GM19238 (cell line): Measurements from ENCODE around the gene BICRAL.
"Not testable (repeated sequence)": the region's sequence is repeated elsewhere in the genome, so short reads cannot be mapped to it uniquely, and the experiment has no call there.

Source experiments
- DNase-seq: peaks from one replicate; pipeline ENCODE4 v3.0.0; 2011; ENCODE audit warnings: low spot score; ENCODE audit not compliant: insufficient read length

BICRAL gene, protein sequence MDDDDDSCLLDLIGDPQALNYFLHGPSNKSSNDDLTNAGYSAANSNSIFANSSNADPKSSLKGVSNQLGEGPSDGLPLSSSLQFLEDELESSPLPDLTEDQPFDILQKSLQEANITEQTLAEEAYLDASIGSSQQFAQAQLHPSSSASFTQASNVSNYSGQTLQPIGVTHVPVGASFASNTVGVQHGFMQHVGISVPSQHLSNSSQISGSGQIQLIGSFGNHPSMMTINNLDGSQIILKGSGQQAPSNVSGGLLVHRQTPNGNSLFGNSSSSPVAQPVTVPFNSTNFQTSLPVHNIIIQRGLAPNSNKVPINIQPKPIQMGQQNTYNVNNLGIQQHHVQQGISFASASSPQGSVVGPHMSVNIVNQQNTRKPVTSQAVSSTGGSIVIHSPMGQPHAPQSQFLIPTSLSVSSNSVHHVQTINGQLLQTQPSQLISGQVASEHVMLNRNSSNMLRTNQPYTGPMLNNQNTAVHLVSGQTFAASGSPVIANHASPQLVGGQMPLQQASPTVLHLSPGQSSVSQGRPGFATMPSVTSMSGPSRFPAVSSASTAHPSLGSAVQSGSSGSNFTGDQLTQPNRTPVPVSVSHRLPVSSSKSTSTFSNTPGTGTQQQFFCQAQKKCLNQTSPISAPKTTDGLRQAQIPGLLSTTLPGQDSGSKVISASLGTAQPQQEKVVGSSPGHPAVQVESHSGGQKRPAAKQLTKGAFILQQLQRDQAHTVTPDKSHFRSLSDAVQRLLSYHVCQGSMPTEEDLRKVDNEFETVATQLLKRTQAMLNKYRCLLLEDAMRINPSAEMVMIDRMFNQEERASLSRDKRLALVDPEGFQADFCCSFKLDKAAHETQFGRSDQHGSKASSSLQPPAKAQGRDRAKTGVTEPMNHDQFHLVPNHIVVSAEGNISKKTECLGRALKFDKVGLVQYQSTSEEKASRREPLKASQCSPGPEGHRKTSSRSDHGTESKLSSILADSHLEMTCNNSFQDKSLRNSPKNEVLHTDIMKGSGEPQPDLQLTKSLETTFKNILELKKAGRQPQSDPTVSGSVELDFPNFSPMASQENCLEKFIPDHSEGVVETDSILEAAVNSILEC

DNA sequence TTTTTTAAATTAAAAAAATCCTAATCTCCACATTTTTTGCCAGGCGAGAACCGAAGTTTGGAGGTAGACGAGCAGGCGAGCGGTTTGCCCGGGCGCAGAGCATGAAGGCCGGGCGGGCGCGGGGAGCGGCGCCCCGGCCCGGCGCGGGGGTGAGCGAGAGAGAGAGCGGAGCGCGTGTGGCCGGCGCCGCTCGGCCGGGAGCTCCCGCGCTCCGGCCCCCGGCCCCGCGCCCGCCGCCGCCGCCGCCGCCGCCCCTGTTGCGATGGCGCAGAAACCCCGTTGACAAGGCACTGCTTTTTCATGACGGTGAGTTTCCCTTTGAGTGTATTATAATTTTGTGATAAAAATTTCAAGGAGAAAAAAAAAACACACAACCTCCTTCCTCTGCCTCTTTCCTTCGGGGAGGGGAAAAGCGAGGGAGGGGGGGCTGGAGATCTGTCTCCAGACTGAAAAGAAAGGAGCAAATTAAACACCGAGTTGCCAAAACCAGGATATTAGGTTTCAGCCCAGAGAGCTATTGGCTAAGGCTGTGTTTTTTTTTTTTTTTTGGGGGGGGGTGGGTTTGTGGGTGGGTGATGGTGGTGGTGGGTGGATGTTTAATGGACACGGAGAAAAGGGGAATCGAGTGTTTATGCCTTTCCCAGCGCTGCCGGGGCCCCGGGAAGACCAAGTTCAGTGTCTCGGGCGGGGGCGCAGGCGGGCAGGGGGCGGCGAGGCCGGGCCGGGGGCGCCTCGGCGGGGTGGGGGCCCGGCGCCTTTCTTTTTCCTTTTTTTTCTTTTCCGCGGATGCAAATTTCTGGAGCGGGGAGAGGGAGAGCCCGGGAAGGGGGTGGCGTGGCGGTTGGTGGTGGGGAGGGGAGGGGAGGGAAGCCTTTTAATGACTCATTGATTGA, at the start of gene BICRAL:
TSS of gene BICRAL (plus strand) at position 257 of the 893 bp plus-strand sequence. CDS start 39,971 bp downstream, outside the sequence.
- DNase-seq: peak; percentile 30

DNA sequence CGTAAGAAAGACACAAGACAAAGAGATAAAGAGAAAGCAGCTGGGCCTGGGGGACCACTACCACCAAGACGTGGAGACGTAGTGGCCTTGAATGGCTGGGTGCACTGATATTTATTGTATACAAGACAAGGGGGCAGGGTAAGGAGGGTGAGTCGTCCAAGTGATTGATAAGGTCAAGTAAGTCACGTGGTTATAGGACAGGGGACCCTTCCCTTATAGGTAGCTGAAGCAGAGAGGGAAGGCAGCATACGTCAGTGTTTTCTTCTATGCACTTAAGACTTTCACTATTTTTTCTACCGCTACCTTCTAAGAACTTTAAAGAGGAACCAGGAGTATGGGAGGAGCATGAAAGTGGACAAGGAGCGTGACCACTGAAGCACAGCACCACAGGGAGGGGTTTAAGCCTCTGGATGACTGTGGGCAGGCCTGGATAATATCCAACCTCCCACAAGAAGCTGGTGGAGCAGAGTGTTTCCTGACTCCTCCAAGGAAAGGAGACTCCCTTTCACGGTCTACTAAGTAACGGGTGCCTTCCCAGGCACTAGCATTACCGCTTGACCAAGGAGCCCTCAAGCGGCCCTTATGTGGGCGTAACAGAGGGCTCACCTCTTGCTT, 47.9 kb upstream of the BICRAL start:
- DNase-seq: not testable (repeated sequence)

DNA sequence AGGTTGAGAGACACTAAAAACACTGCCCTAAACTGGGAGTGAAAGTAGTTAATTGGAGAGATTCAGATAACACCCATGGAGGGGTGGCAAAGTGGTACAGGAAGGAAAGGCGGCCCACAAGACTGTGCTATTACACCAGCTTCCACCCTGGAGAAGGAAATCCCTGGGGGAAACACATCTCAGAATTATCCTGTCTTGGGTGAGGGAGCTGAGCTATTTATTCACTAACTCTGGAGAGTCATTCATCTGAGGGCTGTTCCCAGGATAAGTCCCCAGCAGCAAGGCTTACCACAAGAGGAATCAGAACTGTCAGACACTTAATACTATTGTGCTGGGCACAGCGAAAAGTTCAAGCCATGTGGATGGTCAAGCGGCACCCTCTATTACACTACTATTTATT, 45.9 kb upstream of the BICRAL start:
- no peak for DNase-seq

DNA sequence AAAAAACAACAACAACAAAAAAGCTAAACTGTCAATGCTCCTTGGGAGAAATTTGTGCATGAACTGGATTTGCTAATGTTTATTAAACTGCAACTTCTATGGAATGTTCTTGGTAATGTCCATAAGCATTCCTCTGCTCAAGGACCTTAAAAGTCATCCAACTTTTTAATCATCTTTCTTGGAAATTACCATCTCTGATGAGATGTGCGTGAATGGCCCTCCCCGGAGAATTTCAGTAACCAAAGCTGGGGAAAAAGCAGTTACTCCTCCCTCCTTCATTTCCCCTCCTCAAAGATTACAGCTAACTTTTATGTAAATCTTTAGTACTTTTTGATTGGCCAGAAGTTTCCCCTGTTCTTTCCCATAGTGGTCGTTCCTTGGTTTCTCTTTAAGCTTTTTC, 41.1 kb upstream of the BICRAL start:
- no peak for DNase-seq

DNA sequence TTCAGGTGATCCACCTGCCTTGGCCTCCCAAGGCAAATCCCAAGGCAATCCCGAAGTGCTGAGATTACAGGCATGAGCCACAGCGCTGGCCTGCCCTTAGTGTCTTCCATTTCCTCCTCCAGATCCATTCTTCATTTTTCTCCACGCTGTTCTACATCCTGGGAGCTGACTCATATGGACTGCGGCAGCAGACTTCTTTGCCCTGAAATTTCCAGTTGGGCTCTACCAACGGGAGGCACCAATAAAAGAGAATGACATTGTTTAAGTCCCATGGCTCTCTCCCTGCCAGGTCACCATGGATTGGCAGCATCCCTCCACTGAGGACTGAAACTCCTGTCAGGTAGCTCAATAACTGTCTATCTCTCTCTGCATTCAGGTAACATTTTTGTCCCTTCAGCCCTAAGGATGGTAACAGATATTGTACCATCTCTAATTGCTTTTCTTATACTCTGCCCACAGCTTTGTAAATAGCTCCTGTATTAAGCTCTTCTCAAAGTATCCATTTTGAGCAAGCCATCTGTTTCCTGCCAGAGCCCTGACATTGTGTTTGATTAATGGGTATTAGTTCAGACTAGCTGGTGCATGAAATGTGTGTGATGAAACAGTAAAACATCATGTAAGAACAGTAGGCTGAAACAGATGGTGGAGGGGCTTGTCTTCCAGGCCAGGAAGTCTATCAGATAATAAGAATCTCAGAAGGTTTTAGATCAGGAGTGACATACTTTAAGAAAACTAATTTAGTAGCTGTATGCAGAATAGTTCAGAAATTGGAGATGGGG, 39.5 kb upstream of the BICRAL start:
- no peak for DNase-seq

DNA sequence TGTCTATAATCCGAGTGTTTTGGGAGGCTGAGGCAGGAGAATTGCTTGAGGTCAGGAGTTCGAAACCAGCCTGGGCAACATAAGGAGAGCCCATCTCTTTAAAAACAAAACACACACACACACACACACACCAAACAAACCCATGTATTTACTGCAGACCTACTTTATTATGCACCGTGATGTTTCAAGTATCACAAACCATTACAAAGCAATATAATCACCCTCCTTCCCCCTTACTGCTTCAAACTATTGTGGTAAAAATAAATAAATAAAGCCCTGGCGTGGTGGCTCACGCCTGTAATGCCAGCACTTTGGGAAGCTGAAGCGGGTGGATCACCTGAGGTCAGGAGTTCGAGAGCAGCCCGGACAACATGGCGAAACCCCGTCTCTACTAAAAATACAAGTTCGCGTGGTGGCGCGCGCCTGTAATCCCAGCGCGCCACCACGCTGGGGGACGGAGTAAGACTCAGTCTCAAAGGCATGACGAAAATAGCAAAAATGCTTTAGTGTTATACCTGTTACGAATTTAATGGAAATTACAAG, 37.4 kb upstream of the BICRAL start:
- DNase-seq: no peak

DNA sequence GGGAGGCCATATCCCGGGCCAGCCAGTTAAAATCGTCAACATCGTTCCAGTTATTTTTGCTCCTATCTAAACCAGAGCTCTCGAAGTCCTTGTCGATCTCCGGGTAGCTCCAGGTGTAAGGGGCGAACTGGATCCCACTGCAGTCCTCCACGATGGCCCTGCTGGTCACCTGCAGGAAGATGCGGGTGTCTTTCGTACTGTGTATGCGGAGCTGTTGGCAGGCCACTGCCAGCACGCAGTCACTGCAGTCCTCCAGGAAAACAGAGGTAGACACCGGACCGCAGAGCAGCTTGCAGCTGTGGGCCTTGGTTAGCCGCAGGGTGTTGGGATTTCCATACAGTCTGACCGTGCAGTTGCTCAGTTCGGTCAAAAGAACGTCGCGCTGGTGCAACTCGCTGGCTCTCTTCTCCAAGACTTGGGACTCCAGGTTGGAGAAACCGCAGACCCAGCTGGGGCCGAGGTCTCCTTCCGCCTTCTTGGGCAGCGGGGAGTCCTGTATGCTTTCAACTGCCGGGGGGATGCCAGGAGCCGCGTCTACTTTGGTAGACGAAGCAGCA, 36.7 kb upstream of the BICRAL start:
- peak; percentile 12 for DNase-seq

DNA sequence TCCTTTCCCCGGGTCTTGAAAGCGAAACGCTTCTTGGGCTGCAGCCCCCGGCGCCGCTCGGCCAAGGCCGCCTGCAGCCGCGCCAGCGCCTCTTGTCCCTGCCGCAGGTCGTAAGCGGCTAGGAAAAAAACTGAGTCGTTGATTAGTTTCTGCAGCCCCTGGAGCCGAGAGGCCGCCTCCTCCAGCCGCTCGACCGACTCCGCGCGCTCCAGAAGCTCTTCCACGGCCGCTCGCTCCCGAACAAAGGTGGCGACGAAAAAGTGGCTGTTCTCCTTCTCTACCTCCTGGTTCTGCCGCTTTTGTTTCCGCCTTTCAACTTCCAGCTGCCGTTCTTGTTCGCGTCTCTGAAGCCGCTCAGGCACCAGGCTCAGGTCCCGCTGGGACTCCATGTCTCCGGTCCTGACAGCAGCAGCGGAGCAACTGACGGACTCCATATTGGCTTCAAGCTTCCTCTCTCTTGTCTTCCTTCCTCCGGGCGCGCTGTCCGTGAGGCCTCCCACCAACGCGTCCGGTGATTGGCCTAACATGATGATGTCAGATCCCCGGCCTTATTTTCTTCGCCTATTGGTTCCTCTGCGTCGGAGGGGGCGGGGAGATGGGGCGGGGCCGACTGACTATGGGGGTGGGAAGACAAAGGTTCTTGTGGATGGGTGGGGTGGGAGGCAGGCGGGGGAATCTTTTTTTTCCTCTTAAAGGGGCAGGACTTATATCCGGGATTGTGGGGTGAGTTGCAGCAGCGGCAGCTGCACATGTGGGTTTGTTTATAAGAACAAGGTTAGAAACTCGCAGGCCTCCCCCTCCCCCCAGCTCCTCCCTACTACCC, 36.0 kb upstream of the BICRAL start, which contains the start of gene TBCC:
TSS of gene TBCC (minus strand) at position 464 of the 823 bp plus-strand sequence. CDS start at position 434, 30 bp downstream.
- peak; percentile 91 for DNase-seq

DNA sequence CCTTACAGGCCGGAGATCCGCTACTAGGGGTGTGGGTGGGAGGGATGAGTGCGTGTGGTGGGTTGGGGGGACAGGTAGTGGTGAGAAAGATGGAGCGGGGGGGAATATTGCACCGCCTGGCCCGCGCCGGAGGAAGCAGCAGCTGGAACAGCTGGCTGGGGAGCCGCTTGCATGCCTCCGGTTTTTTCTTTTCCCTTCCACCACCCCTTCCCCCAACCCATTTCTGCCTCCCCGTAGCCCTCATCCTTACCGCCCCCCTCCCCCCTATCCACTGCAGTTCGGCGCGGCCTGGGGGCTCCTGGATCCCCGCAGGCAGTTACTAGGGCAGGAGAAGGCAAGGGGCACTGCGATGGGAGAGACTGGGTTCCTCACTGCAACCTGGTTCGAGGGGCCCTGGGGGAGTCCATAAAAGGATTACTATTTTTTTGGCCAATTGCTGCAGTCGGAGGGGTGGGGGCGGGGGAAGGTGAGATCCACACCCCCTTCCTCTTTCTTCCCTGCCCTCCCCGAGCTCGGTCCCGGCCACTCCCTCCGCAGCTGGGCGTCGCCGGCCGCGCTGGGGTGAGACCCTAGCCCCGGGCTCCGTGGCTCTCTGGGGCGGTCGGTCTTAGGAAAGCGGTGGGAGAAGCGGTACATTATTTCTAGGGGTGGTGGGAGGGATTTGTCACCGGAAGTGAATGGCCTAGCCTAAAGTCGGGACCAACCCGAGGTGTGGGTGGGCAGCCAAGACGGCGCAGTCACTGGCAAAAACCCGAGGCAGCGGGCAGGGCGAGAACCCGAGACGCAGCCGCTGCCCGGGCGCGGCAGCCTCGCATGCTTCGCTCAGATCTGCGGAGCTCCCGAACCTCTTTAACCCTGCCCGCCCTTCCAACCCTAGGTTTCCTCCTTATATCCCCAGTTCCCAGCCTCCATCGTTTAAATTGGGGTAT, 35.1 kb upstream of the BICRAL start:
- DNase-seq: peak; percentile 85

DNA sequence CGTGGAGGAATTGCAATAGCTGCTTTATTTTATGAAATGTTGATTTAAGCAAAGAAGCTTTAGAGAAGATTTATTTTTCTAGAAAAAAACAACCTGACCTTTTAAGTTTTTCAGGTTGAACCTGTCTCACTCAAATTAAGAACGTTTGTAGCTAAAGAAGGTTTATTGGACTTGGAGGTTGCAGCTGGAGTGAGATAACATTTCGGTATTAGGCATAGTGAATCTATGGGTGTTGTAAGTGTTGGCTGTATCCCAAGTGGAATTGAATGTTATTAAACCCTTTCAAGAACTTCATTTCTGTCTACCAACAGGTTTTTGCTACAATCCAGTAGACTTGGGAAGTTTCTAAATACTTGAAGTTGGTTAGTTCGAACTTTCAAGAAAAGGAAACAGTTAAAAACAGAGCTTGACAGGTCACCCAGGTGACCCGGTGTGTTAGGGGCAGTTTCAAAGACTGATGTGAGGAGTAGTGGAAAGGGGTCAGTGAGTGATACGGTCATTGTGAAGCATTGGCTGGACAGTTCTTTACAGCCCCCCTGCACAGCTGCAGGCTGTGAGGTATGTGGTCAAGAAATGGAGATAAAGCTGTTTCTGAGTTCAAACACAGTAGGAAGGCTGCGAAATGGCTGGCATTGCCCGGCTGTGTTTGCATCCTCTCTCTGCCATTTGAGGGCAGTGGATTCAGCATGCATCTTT, 33.5 kb upstream of the BICRAL start:
- no peak for DNase-seq

DNA sequence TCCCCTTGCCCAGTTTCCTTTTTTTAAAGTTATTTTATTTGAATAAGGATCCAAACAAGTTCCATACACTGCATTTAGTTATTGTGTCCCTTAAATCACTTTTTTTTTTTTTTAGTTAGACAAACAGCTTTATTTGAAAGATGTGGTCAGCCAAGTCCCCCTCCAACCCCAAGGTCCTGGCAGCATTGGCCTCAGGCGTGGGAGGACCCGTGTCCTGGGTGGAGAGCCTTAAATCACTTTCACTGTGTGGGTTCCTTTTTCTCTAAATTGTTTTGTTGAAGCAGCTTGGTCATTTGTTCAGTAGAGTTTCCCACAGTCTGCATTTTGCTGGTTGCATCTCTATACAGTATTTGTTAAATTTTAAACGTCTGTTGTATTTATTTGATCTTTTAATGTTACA, 30.8 kb upstream of the BICRAL start:
- no peak for DNase-seq

DNA sequence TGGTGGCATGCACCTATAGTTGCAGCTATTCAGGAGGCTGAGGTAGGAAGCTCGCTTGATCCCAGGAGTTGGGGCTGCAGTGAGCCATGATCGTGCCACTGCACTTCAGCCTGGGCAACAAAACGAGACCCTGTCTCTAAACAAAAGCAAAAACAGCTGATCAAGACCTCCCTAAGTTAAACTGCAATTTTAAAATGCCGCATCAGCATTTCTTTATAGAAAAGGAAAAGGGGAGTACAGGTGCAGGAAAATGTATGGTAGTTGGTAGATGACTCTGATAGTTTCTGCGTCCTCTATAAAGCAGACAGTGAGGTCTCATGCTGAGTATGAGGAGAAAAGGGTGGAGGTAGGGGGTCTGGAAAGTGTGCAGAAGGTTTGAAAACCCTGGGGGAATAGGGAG, 27.1 kb upstream of the BICRAL start:
- no peak for DNase-seq

DNA sequence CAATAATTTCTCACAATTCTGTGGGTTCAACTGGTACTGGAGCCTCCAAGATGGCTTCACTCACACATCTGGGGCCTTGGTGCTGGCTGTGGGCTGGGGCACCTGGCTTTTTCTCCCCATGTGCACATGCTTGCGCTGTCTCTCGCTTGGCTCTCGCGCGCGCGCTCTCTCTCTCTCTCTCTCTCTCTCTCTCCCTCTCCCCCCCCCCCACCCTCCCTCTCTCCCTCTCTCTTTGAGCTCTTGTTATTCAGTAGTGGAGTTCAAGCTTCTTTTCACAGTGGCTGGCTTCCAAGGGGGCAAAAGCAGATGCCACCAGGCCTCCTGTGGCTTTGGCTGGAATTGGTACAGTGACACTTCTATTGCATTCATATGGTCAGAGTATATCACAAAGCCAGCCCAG, 25.1 kb upstream of the BICRAL start:
- no peak for DNase-seq

DNA sequence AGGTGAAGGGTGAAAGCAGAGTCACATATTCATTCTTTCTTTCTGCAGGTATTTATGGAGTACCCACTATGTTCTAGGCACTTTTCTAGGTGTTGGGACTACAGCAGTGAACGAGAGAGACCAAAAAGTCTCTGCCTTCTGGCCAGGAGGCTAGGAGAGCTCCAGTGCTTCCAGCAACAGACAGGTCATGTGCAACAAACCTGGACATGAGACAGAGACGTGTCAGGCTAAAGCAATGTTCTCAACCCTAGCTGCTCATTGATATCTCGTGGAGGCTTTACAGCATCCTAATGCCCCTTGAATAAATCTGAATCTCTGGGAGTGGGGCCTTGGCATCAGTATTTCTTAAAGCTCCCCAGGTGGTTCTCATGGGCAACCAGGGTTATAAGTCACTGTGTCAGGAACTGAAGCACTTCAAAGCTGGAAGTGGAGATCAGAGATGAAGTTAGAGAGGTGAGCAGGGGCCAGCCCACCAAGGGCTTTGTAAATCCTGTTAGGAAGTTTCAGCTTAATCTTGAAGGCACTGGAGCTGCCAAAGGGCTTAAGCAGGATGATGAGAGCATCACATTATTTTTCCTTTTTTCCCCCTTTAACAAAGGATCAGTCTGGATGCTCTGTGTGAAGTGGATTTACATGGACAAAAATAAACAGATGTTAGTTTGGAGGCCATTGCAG, 23.0 kb upstream of the BICRAL start:
- no peak for DNase-seq

DNA sequence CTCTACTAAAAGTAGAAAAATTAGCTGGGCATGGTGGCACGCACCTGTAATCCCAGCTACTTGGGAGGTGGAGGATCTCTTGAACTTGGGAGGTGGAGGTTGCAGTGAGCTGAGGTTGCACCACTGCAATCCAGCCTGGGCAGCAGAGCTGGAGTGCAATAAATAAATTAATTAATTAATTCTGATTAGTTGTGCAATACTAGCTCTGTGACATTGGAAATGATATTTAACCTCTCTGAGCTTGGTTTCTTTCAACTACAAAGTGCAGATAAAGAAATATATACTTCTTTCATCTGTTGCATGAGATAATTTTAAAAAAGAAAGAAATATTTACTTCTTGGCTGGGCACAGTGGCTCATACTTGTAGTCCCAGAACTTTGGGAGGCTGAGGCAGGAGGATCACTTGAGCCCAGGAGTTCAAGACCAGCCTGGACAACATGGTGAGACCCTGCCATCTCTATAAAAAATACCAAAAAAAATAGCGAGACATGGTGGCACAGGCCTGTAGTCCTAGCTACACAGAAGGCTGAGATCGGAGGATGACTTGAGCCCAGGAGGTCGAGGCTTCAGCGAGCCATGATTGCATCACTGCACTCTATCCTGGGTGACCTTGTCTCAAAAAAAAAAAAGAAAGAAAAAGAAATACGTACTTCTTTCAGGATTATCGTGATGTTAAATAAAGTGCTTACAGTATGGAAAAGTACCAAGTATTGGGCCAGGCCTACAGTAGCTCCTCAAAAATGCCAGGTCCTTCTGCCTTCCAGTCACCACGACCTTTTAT, 20.4 kb upstream of the BICRAL start:
- DNase-seq: no peak
